Activated CD4-positive, alpha-beta T cell treated with anti-CD3 and anti-CD28 coated beads, Interleukin-2, amount 50 U/mL, for 48 hours (primary cell): ENCODE results near the gene ABCG4.
"Not testable (repeated sequence)": the region's sequence is repeated elsewhere in the genome, so short reads cannot be mapped to it uniquely, and the experiment has no call there.

ENCODE experiments used
- DNase-seq, 2 experiments: peaks; one replicate each; pipeline ENCODE4 v3.0.0-alpha.2; 2020

Gene ABCG4

GRCh38 chr11:119116235-119116594, 32.6 kb upstream of the ABCG4 start:
- no peak for DNase-seq

GRCh38 chr11:119116601-119117000, 32.3 kb upstream of the ABCG4 start:
- DNase-seq = no peak

GRCh38 chr11:119117004-119117706, 31.7 kb upstream of the ABCG4 start:
- DNase-seq = no peak

- DNase-seq = no peak
Observed at GRCh38 chr11:119118227-119118626, 30.6 kb upstream of the ABCG4 start.

GRCh38 chr11:119118946-119119345, 29.9 kb upstream of the ABCG4 start:
- DNase-seq = no peak

- peak in 1 of 2 experiments; percentile 21 for DNase-seq
Observed at GRCh38 chr11:119120639-119121007, 28.2 kb upstream of the ABCG4 start.

- DNase-seq = peak; percentile 100
Observed at GRCh38 chr11:119121008-119121810, 27.6 kb upstream of the ABCG4 start, which contains the start of gene HINFP. Gene HINFP (plus strand): TSS chr11:119121580. CDS start chr11:119126945, 5,365 bp downstream.

- DNase-seq = no peak
Observed at GRCh38 chr11:119121811-119122124, 27.1 kb upstream of the ABCG4 start.

- no peak for DNase-seq
Observed at GRCh38 chr11:119125821-119126220, 23.0 kb upstream of the ABCG4 start.

GRCh38 chr11:119126675-119127268, 22.1 kb upstream of the ABCG4 start:
- DNase-seq = no peak

- no peak for DNase-seq
Observed at GRCh38 chr11:119130662-119131061, 18.2 kb upstream of the ABCG4 start.

- no peak for DNase-seq
Observed at GRCh38 chr11:119134389-119134978, 14.4 kb upstream of the ABCG4 start.

- DNase-seq = not testable (repeated sequence)
Observed at GRCh38 chr11:119139276-119139675, 9.6 kb upstream of the ABCG4 start.

- DNase-seq = peak; percentile 19 to 42
Observed at GRCh38 chr11:119144825-119145486, 3.9 kb upstream of the ABCG4 start.

- no peak for DNase-seq
Observed at GRCh38 chr11:119145551-119145950, 3.3 kb upstream of the ABCG4 start.

GRCh38 chr11:119147604-119148333, 1.1 kb upstream of the ABCG4 start:
- DNase-seq = no peak

- no peak for DNase-seq
Observed at GRCh38 chr11:119148720-119149017, 183 bp upstream of the ABCG4 start.

GRCh38 chr11:119149786-119150275, 979 bp downstream of the ABCG4 start:
- DNase-seq = no peak

GRCh38 chr11:119152043-119152442, 3.2 kb downstream of the ABCG4 start:
- DNase-seq = no peak

GRCh38 chr11:119152604-119153003, 3.8 kb downstream of the ABCG4 start:
- no peak for DNase-seq

GRCh38 chr11:119153049-119153818, 4.4 kb downstream of the ABCG4 start:
- DNase-seq = no peak

GRCh38 chr11:119154178-119154577, 5.3 kb downstream of the ABCG4 start:
- DNase-seq = no peak
